Measurements from ENCODE around the gene ZZZ3. TPM values are rescaled to one million over a fixed set of nuclear protein-coding genes. Genes with fewer than 3 reads are reported as not detected.

ZZZ3 gene
- total and polyA plus RNA-seq, 2 of the 13 experiments (the other 11 are each of a cell fraction or from before 2014, with no cell fraction given): 18.1 to 50.2 TPM

DNA sequence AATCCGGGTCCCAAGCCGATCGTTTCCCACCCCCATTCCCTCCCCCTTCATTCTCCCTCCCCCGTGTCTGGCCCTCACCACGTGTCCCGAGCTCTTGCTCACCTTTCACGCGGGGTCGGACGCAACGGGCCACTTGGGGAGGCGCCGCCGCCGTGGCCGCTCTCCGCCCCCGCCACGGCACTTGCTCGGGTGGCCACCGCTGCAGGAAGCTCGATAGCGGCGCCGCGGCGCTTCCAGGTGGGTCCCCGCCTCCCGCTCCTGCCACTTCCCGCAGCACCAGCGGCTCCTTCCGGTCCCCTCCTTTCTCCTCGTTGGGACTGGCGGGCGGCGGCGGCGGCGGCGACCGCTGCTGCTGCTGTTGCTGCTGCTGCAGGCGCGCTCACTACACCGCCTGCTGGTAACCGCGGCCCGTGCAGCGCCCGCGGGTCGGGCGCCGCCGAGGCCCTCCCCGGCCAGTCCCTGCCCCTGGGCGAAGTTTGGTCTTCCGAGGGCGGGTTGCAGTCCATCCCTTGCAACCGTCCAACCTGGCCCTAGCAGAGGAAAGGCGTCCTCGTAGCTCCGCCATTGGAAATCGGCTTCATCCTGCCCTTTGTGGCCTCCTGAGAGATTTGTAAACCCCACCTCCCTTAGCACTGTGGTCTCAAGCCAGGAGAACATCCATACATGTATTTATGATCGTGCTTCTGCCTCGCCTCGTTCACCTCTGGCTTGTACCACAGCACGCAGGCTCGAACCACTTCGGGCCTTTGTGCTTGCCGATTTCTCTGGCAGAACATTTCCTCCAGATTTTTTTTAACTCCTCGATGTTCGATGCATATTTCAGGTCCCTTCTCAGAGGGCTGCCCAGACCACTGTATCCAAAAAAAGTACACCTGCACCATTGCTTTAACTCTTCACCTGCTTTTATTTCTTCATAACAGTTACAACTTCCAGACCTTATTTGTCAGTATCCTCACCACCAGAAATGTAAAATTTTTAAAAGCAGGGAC is 996 bp upstream of the ZZZ3 start (continued):
- no peak; the same call in 1 of the 2 replicates for TF ChIP-seq SAP130 (CRISPR knock-in tag; IDR thresholded peaks at IDR 0.05; ENCODE audit: low read depth)
- no peak for TF ChIP-seq NR2F2 (IDR thresholded peaks at IDR 0.05; ENCODE audit: borderline replicate concordance, low read depth)
- no peak; the same call in 1 of the 2 replicates for TF ChIP-seq ZNF773 (CRISPR knock-in tag; IDR thresholded peaks at IDR 0.05; ENCODE audit: borderline replicate concordance)
- TF ChIP-seq JUN (CRISPR knock-in tag; IDR thresholded peaks at IDR 0.05): no peak; the same call in 1 of the 2 replicates
- no peak for TF ChIP-seq ZNF20 (CRISPR knock-in tag; IDR thresholded peaks at IDR 0.05)
- TF ChIP-seq, protein P1, sequence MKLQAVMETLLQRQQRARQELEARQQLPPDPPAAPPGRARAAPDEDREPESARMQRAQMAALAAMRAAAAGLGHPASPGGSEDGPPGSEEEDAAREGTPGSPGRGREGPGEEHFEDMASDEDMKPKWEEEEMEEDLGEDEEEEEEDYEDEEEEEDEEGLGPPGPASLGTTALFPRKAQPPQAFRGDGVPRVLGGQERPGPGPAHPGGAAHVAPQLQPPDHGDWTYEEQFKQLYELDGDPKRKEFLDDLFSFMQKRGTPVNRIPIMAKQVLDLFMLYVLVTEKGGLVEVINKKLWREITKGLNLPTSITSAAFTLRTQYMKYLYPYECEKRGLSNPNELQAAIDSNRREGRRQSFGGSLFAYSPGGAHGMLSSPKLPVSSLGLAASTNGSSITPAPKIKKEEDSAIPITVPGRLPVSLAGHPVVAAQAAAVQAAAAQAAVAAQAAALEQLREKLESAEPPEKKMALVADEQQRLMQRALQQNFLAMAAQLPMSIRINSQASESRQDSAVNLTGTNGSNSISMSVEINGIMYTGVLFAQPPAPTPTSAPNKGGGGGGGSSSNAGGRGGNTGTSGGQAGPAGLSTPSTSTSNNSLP (IDR thresholded peaks at IDR 0.05; ENCODE audit: low read depth, low read length): no peak
- no peak for TF ChIP-seq RCOR2 (CRISPR knock-in tag; IDR thresholded peaks at IDR 0.05)
- peak; percentile 40; the same call in 1 of the 2 replicates for TF ChIP-seq HNF4G (IDR thresholded peaks at IDR 0.05; ENCODE audit: borderline replicate concordance, low read depth, low read length)
- no peak; the same call in 1 of the 2 replicates for TF ChIP-seq HNF4G (CRISPR knock-in tag; IDR thresholded peaks at IDR 0.05; ENCODE audit: borderline replicate concordance, low read depth)
- TF ChIP-seq, protein P2, sequence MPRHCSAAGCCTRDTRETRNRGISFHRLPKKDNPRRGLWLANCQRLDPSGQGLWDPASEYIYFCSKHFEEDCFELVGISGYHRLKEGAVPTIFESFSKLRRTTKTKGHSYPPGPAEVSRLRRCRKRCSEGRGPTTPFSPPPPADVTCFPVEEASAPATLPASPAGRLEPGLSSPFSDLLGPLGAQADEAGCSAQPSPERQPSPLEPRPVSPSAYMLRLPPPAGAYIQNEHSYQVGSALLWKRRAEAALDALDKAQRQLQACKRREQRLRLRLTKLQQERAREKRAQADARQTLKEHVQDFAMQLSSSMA (CRISPR knock-in tag; IDR thresholded peaks at IDR 0.05): no peak
- TF ChIP-seq ISL2 (CRISPR knock-in tag; IDR thresholded peaks at IDR 0.05): peak; percentile 56
- TF ChIP-seq, protein P3, sequence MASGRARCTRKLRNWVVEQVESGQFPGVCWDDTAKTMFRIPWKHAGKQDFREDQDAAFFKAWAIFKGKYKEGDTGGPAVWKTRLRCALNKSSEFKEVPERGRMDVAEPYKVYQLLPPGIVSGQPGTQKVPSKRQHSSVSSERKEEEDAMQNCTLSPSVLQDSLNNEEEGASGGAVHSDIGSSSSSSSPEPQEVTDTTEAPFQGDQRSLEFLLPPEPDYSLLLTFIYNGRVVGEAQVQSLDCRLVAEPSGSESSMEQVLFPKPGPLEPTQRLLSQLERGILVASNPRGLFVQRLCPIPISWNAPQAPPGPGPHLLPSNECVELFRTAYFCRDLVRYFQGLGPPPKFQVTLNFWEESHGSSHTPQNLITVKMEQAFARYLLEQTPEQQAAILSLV (CRISPR knock-in tag; IDR thresholded peaks at IDR 0.05; ENCODE audit: borderline replicate concordance): no peak
- no peak; the same call in 1 of the 2 replicates for TF ChIP-seq ZIK1 (CRISPR knock-in tag; IDR thresholded peaks at IDR 0.05; ENCODE audit: borderline replicate concordance, low read depth)
- TF ChIP-seq, protein P4, sequence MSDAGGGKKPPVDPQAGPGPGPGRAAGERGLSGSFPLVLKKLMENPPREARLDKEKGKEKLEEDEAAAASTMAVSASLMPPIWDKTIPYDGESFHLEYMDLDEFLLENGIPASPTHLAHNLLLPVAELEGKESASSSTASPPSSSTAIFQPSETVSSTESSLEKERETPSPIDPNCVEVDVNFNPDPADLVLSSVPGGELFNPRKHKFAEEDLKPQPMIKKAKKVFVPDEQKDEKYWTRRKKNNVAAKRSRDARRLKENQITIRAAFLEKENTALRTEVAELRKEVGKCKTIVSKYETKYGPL (CRISPR knock-in tag; IDR thresholded peaks at IDR 0.05): no peak
- no peak for TF ChIP-seq SNRNP70 (IDR thresholded peaks at IDR 0.05; ENCODE audit: low read depth, low read length)
- TF ChIP-seq SALL2 (CRISPR knock-in tag; IDR thresholded peaks at IDR 0.05): no peak
- TF ChIP-seq HNRNPLL (IDR thresholded peaks at IDR 0.05; ENCODE audit: low read depth, low read length, poor library complexity, severe bottlenecking): peak; percentile 79
- TF ChIP-seq, protein P5, sequence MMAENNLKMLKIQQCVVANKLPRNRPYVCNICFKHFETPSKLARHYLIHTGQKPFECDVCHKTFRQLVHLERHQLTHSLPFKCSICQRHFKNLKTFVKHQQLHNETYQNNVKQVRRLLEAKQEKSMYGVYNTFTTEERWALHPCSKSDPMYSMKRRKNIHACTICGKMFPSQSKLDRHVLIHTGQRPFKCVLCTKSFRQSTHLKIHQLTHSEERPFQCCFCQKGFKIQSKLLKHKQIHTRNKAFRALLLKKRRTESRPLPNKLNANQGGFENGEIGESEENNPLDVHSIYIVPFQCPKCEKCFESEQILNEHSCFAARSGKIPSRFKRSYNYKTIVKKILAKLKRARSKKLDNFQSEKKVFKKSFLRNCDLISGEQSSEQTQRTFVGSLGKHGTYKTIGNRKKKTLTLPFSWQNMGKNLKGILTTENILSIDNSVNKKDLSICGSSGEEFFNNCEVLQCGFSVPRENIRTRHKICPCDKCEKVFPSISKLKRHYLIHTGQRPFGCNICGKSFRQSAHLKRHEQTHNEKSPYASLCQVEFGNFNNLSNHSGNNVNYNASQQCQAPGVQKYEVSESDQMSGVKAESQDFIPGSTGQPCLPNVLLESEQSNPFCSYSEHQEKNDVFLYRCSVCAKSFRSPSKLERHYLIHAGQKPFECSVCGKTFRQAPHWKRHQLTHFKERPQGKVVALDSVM (CRISPR knock-in tag; IDR thresholded peaks at IDR 0.05): no peak
- TF ChIP-seq ZSCAN12 (CRISPR knock-in tag; IDR thresholded peaks at IDR 0.05): 0 out of 2 replicates have a peak, but pooled peaks have one; percentile 40
- TF ChIP-seq HNRNPH1 (optimal IDR thresholded peaks at IDR 0.05; ENCODE audit: low read depth, low read length): no peak
- no peak for TF ChIP-seq RFXANK (CRISPR knock-in tag; IDR thresholded peaks at IDR 0.05)
- peak; percentile 54; the same call in 1 of the 2 replicates for TF ChIP-seq ZNF563 (CRISPR knock-in tag; IDR thresholded peaks at IDR 0.05)

Data from HepG2 (cell line).